ENCODE results near the gene MUL1.

GRCh38 chr1:20555758-20556120, 47.8 kb upstream of the MUL1 start:
- TF ChIP-seq, protein P1, sequence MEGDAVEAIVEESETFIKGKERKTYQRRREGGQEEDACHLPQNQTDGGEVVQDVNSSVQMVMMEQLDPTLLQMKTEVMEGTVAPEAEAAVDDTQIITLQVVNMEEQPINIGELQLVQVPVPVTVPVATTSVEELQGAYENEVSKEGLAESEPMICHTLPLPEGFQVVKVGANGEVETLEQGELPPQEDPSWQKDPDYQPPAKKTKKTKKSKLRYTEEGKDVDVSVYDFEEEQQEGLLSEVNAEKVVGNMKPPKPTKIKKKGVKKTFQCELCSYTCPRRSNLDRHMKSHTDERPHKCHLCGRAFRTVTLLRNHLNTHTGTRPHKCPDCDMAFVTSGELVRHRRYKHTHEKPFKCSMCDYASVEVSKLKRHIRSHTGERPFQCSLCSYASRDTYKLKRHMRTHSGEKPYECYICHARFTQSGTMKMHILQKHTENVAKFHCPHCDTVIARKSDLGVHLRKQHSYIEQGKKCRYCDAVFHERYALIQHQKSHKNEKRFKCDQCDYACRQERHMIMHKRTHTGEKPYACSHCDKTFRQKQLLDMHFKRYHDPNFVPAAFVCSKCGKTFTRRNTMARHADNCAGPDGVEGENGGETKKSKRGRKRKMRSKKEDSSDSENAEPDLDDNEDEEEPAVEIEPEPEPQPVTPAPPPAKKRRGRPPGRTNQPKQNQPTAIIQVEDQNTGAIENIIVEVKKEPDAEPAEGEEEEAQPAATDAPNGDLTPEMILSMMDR (IDR thresholded peaks at IDR 0.05; ENCODE audit: insufficient read depth, low read depth, low read length): no peak
- TF ChIP-seq EZH2 (IDR thresholded peaks at IDR 0.05; ENCODE audit: insufficient read depth, low read length): no peak

Data from astrocyte (in vitro differentiated cells and primary cell).